Measurements from ENCODE around the gene EPS15.
"Not testable (repeated sequence)": the region's sequence is repeated elsewhere in the genome, so short reads cannot be mapped to it uniquely, and the experiment has no call there.

DNA sequence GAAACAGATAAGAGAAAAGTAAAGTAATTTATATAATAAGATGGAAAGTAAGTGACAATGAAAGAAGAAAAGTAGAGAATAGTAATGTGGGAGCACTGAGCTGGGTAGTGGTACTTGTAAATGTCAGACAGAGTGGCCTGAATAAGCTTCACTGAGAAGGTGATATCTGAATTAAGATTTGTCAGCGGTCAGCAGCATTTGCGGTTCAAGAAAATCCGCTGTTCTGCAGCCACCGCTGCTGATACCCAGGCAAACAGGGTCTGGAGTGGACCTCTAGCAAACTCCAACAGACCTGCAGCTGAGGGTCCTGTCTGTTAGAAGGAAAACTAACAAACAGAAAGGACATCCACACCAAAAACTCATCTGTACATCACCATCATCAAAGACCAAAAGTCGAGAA lies 132.8 kb downstream of the EPS15 start:
- TF ChIP-seq CREB5 (CRISPR knock-in tag; IDR thresholded peaks at IDR 0.05; ENCODE audit: low read depth); BACH2 (CRISPR knock-in tag; IDR thresholded peaks at IDR 0.05; ENCODE audit: borderline replicate concordance); PPARA (CRISPR knock-in tag; IDR thresholded peaks at IDR 0.05; ENCODE audit: borderline replicate concordance); TSHZ2 (CRISPR knock-in tag; IDR thresholded peaks at IDR 0.05); ZFP30 (CRISPR knock-in tag; IDR thresholded peaks at IDR 0.05); ZNF70 (CRISPR knock-in tag; IDR thresholded peaks at IDR 0.05); ARNTL (CRISPR knock-in tag; IDR thresholded peaks at IDR 0.05; ENCODE audit: borderline replicate concordance, low read depth); ZNF8 (CRISPR knock-in tag; IDR thresholded peaks at IDR 0.05); ZNF565 (CRISPR knock-in tag; conservative IDR thresholded peaks at IDR 0.05; ENCODE audit: low read depth): not testable (repeated sequence)
- TF ChIP-seq, protein P1, sequence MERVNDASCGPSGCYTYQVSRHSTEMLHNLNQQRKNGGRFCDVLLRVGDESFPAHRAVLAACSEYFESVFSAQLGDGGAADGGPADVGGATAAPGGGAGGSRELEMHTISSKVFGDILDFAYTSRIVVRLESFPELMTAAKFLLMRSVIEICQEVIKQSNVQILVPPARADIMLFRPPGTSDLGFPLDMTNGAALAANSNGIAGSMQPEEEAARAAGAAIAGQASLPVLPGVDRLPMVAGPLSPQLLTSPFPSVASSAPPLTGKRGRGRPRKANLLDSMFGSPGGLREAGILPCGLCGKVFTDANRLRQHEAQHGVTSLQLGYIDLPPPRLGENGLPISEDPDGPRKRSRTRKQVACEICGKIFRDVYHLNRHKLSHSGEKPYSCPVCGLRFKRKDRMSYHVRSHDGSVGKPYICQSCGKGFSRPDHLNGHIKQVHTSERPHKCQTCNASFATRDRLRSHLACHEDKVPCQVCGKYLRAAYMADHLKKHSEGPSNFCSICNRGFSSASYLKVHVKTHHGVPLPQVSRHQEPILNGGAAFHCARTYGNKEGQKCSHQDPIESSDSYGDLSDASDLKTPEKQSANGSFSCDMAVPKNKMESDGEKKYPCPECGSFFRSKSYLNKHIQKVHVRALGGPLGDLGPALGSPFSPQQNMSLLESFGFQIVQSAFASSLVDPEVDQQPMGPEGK (CRISPR knock-in tag; IDR thresholded peaks at IDR 0.05; ENCODE audit: borderline replicate concordance), result not testable (repeated sequence)
